Measurements from ENCODE around the gene TRIM10.
A peak's percentile ranks its signal among the peaks of the same experiment; 100 is the strongest.

TRIM10 gene

GRCh38 chr6:30155520-30156261 lies 5.3 kb downstream of the TRIM10 start:
- Mint-ChIP-seq H3K27me3 (peaks cover 77% of the 10 kb centered on the region), H3K4me1 (no peaks in the 10 kb centered on the region), H3K27ac (ENCODE audit: low read depth) (no peak overlapping the region), H3K36me3 (ENCODE audit: insufficient read depth) (peaks cover 2% of the 10 kb centered on the region), H3K9me3 (no peaks in the 10 kb centered on the region), H3K4me3 (no peak overlapping the region)
- DNase-seq (ENCODE audit: low spot score in 2 of 2): no peak
- no peak for ATAC-seq (replicated peaks; ENCODE audit: extremely low read depth, poor library complexity, severe bottlenecking)

- H3K4me1 Mint-ChIP-seq: no peaks in the 10 kb centered on the region
- peaks cover 77% of the 10 kb centered on the region for H3K27me3 Mint-ChIP-seq
- ATAC-seq (replicated peaks; ENCODE audit: extremely low read depth, poor library complexity, severe bottlenecking) (no peak), DNase-seq (ENCODE audit: low spot score in 2 of 2) (no peak)
- H3K36me3 Mint-ChIP-seq (ENCODE audit: insufficient read depth): peaks cover 1% of the 10 kb centered on the region
- H3K9me3 Mint-ChIP-seq: no peaks in the 10 kb centered on the region
- H3K27ac Mint-ChIP-seq (ENCODE audit: low read depth): no peak overlapping the region
- H3K4me3 Mint-ChIP-seq: no peak overlapping the region
Observed at GRCh38 chr6:30154709-30155519, 6.1 kb downstream of the TRIM10 start.

GRCh38 chr6:30154061-30154460 lies 7.0 kb downstream of the TRIM10 start:
- DNase-seq (ENCODE audit: low spot score in 2 of 2): no peak
- no peak for ATAC-seq (replicated peaks; ENCODE audit: extremely low read depth, poor library complexity, severe bottlenecking)
- H3K27me3 Mint-ChIP-seq: peaks cover 73% of the 10 kb centered on the region
- no peak overlapping the region for H3K27ac Mint-ChIP-seq (ENCODE audit: low read depth)
- peaks cover 1% of the 10 kb centered on the region for H3K36me3 Mint-ChIP-seq (ENCODE audit: insufficient read depth)
- no peak overlapping the region for H3K4me3 Mint-ChIP-seq
- H3K9me3 Mint-ChIP-seq: no peaks in the 10 kb centered on the region
- H3K4me1 Mint-ChIP-seq: no peaks in the 10 kb centered on the region

- H3K4me3 Mint-ChIP-seq: no peak overlapping the region
- peaks cover 68% of the 10 kb centered on the region for H3K27me3 Mint-ChIP-seq
Observed at GRCh38 chr6:30152910-30153610, 8.0 kb downstream of the TRIM10 start.

GRCh38 chr6:30152016-30152673 lies 8.9 kb downstream of the TRIM10 start:
- Mint-ChIP-seq H3K27me3 (peaks cover 73% of the 10 kb centered on the region), H3K9me3 (no peaks in the 10 kb centered on the region), H3K4me3 (no peak overlapping the region), H3K4me1 (no peaks in the 10 kb centered on the region), H3K27ac (ENCODE audit: low read depth) (no peak overlapping the region), H3K36me3 (ENCODE audit: insufficient read depth) (peaks cover 1% of the 10 kb centered on the region)
- no peak for ATAC-seq (replicated peaks; ENCODE audit: extremely low read depth, poor library complexity, severe bottlenecking)
- no peak for DNase-seq (ENCODE audit: low spot score in 2 of 2)

More at GRCh38 chr6:30152910-30153610, 8.0 kb downstream of the TRIM10 start:
- Mint-ChIP-seq H3K9me3 (no peaks in the 10 kb centered on the region), H3K27ac (ENCODE audit: low read depth) (no peak overlapping the region), H3K4me1 (no peaks in the 10 kb centered on the region), H3K36me3 (ENCODE audit: insufficient read depth) (peaks cover 1% of the 10 kb centered on the region)
- no peak for ATAC-seq (replicated peaks; ENCODE audit: extremely low read depth, poor library complexity, severe bottlenecking)
- no peak for DNase-seq (ENCODE audit: low spot score in 2 of 2)

- no peak overlapping the region for H3K4me3 Mint-ChIP-seq
- no peak overlapping the region for H3K27ac Mint-ChIP-seq (ENCODE audit: low read depth)
- H3K27me3 Mint-ChIP-seq: peaks cover 68% of the 10 kb centered on the region
- ATAC-seq (replicated peaks; ENCODE audit: extremely low read depth, poor library complexity, severe bottlenecking) (no peak), DNase-seq (ENCODE audit: low spot score in 2 of 2) (no peak)
- H3K4me1 Mint-ChIP-seq: no peaks in the 10 kb centered on the region
- H3K9me3 Mint-ChIP-seq: no peaks in the 10 kb centered on the region
- H3K36me3 Mint-ChIP-seq (ENCODE audit: insufficient read depth): peaks cover 1% of the 10 kb centered on the region
Observed at GRCh38 chr6:30151580-30151979, 9.4 kb downstream of the TRIM10 start.

GRCh38 chr6:30150671-30151395 lies 10.2 kb downstream of the TRIM10 start:
- peak overlapping the region; percentile 1 for H3K27ac Mint-ChIP-seq (ENCODE audit: low read depth)
- H3K27me3 Mint-ChIP-seq: peaks cover 64% of the 10 kb centered on the region
- no peak for ATAC-seq (replicated peaks; ENCODE audit: extremely low read depth, poor library complexity, severe bottlenecking)
- H3K4me3 Mint-ChIP-seq: no peak overlapping the region
- H3K9me3 Mint-ChIP-seq: no peaks in the 10 kb centered on the region
- H3K4me1 Mint-ChIP-seq: no peaks in the 10 kb centered on the region
- DNase-seq (ENCODE audit: low spot score in 2 of 2): no peak
- H3K36me3 Mint-ChIP-seq (ENCODE audit: insufficient read depth): peaks cover 1% of the 10 kb centered on the region

GRCh38 chr6:30149858-30150550 lies 11.0 kb downstream of the TRIM10 start:
- Mint-ChIP-seq H3K27me3 (peaks cover 64% of the 10 kb centered on the region), H3K36me3 (ENCODE audit: insufficient read depth) (peaks cover 1% of the 10 kb centered on the region), H3K27ac (ENCODE audit: low read depth) (peak overlapping the region; percentile 1), H3K9me3 (no peaks in the 10 kb centered on the region), H3K4me1 (no peaks in the 10 kb centered on the region), H3K4me3 (no peak overlapping the region)
- ATAC-seq (replicated peaks; ENCODE audit: extremely low read depth, poor library complexity, severe bottlenecking) (no peak), DNase-seq (ENCODE audit: low spot score in 2 of 2) (no peak)

- Mint-ChIP-seq H3K4me3 (no peak overlapping the region), H3K36me3 (ENCODE audit: insufficient read depth) (peaks cover 1% of the 10 kb centered on the region), H3K9me3 (no peaks in the 10 kb centered on the region), H3K4me1 (no peaks in the 10 kb centered on the region), H3K27me3 (peaks cover 64% of the 10 kb centered on the region), H3K27ac (ENCODE audit: low read depth) (no peak overlapping the region)
- DNase-seq (ENCODE audit: low spot score in 2 of 2) (no peak), ATAC-seq (replicated peaks; ENCODE audit: extremely low read depth, poor library complexity, severe bottlenecking) (no peak)
Observed at GRCh38 chr6:30149234-30149633, 11.8 kb downstream of the TRIM10 start.

GRCh38 chr6:30147096-30147495 lies 13.9 kb downstream of the TRIM10 start:
- peaks cover 59% of the 10 kb centered on the region for H3K27me3 Mint-ChIP-seq
- DNase-seq (ENCODE audit: low spot score in 2 of 2): no peak
- no peak overlapping the region for H3K27ac Mint-ChIP-seq (ENCODE audit: low read depth)
- H3K36me3 Mint-ChIP-seq (ENCODE audit: insufficient read depth): peaks cover 1% of the 10 kb centered on the region
- no peak for ATAC-seq (replicated peaks; ENCODE audit: extremely low read depth, poor library complexity, severe bottlenecking)
- H3K4me3 Mint-ChIP-seq: no peak overlapping the region
- no peaks in the 10 kb centered on the region for H3K4me1 Mint-ChIP-seq
- no peaks in the 10 kb centered on the region for H3K9me3 Mint-ChIP-seq

- peaks cover 69% of the 10 kb centered on the region for H3K27me3 Mint-ChIP-seq
- no peak overlapping the region for H3K27ac Mint-ChIP-seq (ENCODE audit: low read depth)
- no peak overlapping the region for H3K4me3 Mint-ChIP-seq
- DNase-seq (ENCODE audit: low spot score in 2 of 2): no peak
- peaks cover 1% of the 10 kb centered on the region for H3K36me3 Mint-ChIP-seq (ENCODE audit: insufficient read depth)
- no peaks in the 10 kb centered on the region for H3K4me1 Mint-ChIP-seq
- H3K9me3 Mint-ChIP-seq: no peaks in the 10 kb centered on the region
- no peak for ATAC-seq (replicated peaks; ENCODE audit: extremely low read depth, poor library complexity, severe bottlenecking)
Observed at GRCh38 chr6:30145818-30146217, 15.2 kb downstream of the TRIM10 start.

Measured in central memory CD8-positive, alpha-beta T cell (primary cell).